Activated CD4-positive, alpha-beta T cell treated with anti-CD3 and anti-CD28 coated beads for 4 hours (primary cell): ENCODE results near the gene FBXO47.
"Not testable (repeated sequence)": the region's sequence is repeated elsewhere in the genome, so short reads cannot be mapped to it uniquely, and the experiment has no call there.

Experiments
- DNase-seq, 2 donors: peaks; one replicate each; pipeline ENCODE4 v3.0.0-alpha.2; 2020

The FBXO47 gene

GRCh38 chr17:38978180-38978579, 11.0 kb upstream of the FBXO47 start:
- no peak for DNase-seq

GRCh38 chr17:38976187-38976551, 9.0 kb upstream of the FBXO47 start:
- DNase-seq: not testable (repeated sequence)

GRCh38 chr17:38970804-38971203, 3.6 kb upstream of the FBXO47 start:
- no peak for DNase-seq

- DNase-seq: no peak
Observed at GRCh38 chr17:38970128-38970527, 2.9 kb upstream of the FBXO47 start.

- DNase-seq: no peak
Observed at GRCh38 chr17:38969281-38969680, 2.1 kb upstream of the FBXO47 start.

- DNase-seq: no peak
Observed at GRCh38 chr17:38961413-38961812, 5.8 kb downstream of the FBXO47 start.

- no peak for DNase-seq
Observed at GRCh38 chr17:38960402-38960801, 6.8 kb downstream of the FBXO47 start.

GRCh38 chr17:38959508-38959907, 7.7 kb downstream of the FBXO47 start:
- no peak for DNase-seq

- DNase-seq: no peak
Observed at GRCh38 chr17:38958756-38959155, 8.4 kb downstream of the FBXO47 start.

- DNase-seq: no peak
Observed at GRCh38 chr17:38958326-38958725, 8.9 kb downstream of the FBXO47 start.

- not testable (repeated sequence) for DNase-seq
Observed at GRCh38 chr17:38953800-38954199, 13.4 kb downstream of the FBXO47 start.

GRCh38 chr17:38947189-38947588, 20.0 kb downstream of the FBXO47 start:
- DNase-seq: no peak

- no peak for DNase-seq
Observed at GRCh38 chr17:38943607-38944006, 23.6 kb downstream of the FBXO47 start.

GRCh38 chr17:38942696-38943334, 24.4 kb downstream of the FBXO47 start:
- no peak for DNase-seq

GRCh38 chr17:38940404-38940803, 26.8 kb downstream of the FBXO47 start:
- no peak for DNase-seq

GRCh38 chr17:38939987-38940386, 27.2 kb downstream of the FBXO47 start:
- DNase-seq: no peak

- not testable (repeated sequence) for DNase-seq
Observed at GRCh38 chr17:38933962-38934361, 33.2 kb downstream of the FBXO47 start.

- DNase-seq: not testable (repeated sequence)
Observed at GRCh38 chr17:38930782-38931181, 36.4 kb downstream of the FBXO47 start.

- DNase-seq: no peak
Observed at GRCh38 chr17:38926293-38927070, 40.7 kb downstream of the FBXO47 start.

- DNase-seq: peak; percentile 19 to 31
Observed at GRCh38 chr17:38925263-38925995, 41.8 kb downstream of the FBXO47 start, which contains the start of gene LASP1NB. Gene LASP1NB, plus strand, starts transcription at chr17:38925614.

- DNase-seq: no peak
Observed at GRCh38 chr17:38922538-38923297, 44.5 kb downstream of the FBXO47 start.

- no peak for DNase-seq
Observed at GRCh38 chr17:38921756-38922411, 45.3 kb downstream of the FBXO47 start.
